H9 (cell line): ENCODE results near the gene FBXL13. TPM values are rescaled to one million over a fixed set of nuclear protein-coding genes. Genes with fewer than 3 reads are reported as not detected.

Source experiments
- DNase-seq: peaks from one replicate; pipeline ENCODE4 v3.0.0-alpha.2; 2017
- H2AFZ ChIP-seq: one replicate; pipeline ENCODE4 v1.6.1; 2013; ENCODE audit warnings: mild to moderate bottlenecking, low read length, control low read depth, moderate library complexity
- H2AK5ac ChIP-seq: 2 replicates; pipeline ENCODE4 v1.6.1; 2013; ENCODE audit warnings: low read length, control low read depth, mixed read lengths; ENCODE audit not compliant: insufficient read length
- H2BK120ac ChIP-seq: one replicate; pipeline ENCODE4 v1.6.1; 2013; ENCODE audit warnings: low read depth, mild to moderate bottlenecking, low read length, control low read depth, inconsistent platforms; ENCODE audit not compliant: poor library complexity, severe bottlenecking
- H2BK12ac ChIP-seq: 2 replicates; pipeline ENCODE4 v1.6.1; 2013; ENCODE audit warnings: low read length, control low read depth, mixed read lengths, low read depth; ENCODE audit not compliant: insufficient read length
- H2BK15ac ChIP-seq: 2 replicates; pipeline ENCODE4 v1.6.1; 2013; ENCODE audit warnings: low read depth, low read length, control low read depth
- H2BK20ac ChIP-seq: one replicate; pipeline ENCODE4 v1.6.1; 2013; ENCODE audit warnings: low read depth, mild to moderate bottlenecking, low read length, control low read depth, inconsistent platforms; ENCODE audit not compliant: poor library complexity, severe bottlenecking
- H2BK5ac ChIP-seq: 2 replicates; pipeline ENCODE4 v1.6.1; 2013; ENCODE audit warnings: low read length, control low read depth, mixed read lengths; ENCODE audit not compliant: insufficient read length
- H3K14ac ChIP-seq: 2 replicates; pipeline ENCODE4 v1.6.1; 2013; ENCODE audit warnings: low read length, control low read depth; ENCODE audit not compliant: insufficient read depth
- H3K18ac ChIP-seq: 2 replicates; pipeline ENCODE4 v1.6.1; 2013; ENCODE audit warnings: low read depth, mild to moderate bottlenecking, mixed read lengths, low read length, control low read depth; ENCODE audit not compliant: insufficient read length
- H3K23ac ChIP-seq: 2 replicates; pipeline ENCODE4 v1.6.1; 2013; ENCODE audit warnings: low read length, control low read depth, mixed read lengths, low read depth; ENCODE audit not compliant: insufficient read length
- H3K23me2 ChIP-seq: 2 replicates; pipeline ENCODE4 v1.6.1; 2013; ENCODE audit warnings: low read depth, mild to moderate bottlenecking, mixed read lengths, low read length, control low read depth; ENCODE audit not compliant: insufficient read length, poor library complexity, severe bottlenecking
- H3K27ac ChIP-seq: 2 replicates; pipeline ENCODE4 v1.5.1; 2013; ENCODE audit warnings: low read length, control low read depth, mixed read lengths, low read depth; ENCODE audit not compliant: insufficient read length
- H3K27me3 ChIP-seq: 2 replicates; pipeline ENCODE4 v1.6.1; 2013; ENCODE audit warnings: low read length, control low read depth, inconsistent platforms; ENCODE audit not compliant: insufficient read depth
- H3K4ac ChIP-seq: 2 replicates; pipeline ENCODE4 v1.6.1; 2013; ENCODE audit warnings: low read depth, mild to moderate bottlenecking, control low read depth, inconsistent platforms, low read length, moderate library complexity
- H3K4me1 ChIP-seq: 2 replicates; pipeline ENCODE4 v1.6.1; 2013; ENCODE audit warnings: low read length, control low read depth, inconsistent platforms; ENCODE audit not compliant: insufficient read depth
- H3K4me2 ChIP-seq: 2 replicates; pipeline ENCODE4 v1.6.1; 2013; ENCODE audit warnings: low read length, control low read depth, mixed read lengths; ENCODE audit not compliant: insufficient read length, insufficient read depth
- H3K56ac ChIP-seq: 2 replicates; pipeline ENCODE4 v1.6.1; 2013; ENCODE audit warnings: low read depth, mild to moderate bottlenecking, mixed read lengths, low read length, control low read depth; ENCODE audit not compliant: insufficient read length
- H3K79me1 ChIP-seq: 2 replicates; pipeline ENCODE4 v1.6.1; 2013; ENCODE audit warnings: low read depth, mild to moderate bottlenecking, moderate library complexity, low read length, control low read depth, inconsistent platforms; ENCODE audit not compliant: insufficient read depth, poor library complexity, severe bottlenecking
- H3K79me2 ChIP-seq: 2 replicates; pipeline ENCODE4 v1.6.1; 2013; ENCODE audit warnings: low read length, control low read depth, inconsistent platforms; ENCODE audit not compliant: insufficient read depth
- H3K9ac ChIP-seq: 2 replicates; pipeline ENCODE4 v1.6.1; 2013; ENCODE audit warnings: low read length, control low read depth, mixed read lengths; ENCODE audit not compliant: insufficient read length; ENCODE audit errors: extremely low read depth
- H3K9me3 ChIP-seq: one replicate; pipeline ENCODE4 v1.6.1; 2013; ENCODE audit warnings: low read depth, low read length, inconsistent platforms; ENCODE audit not compliant: control insufficient read depth
- H3T11ph ChIP-seq: one replicate; pipeline ENCODE4 v1.6.1; 2013; ENCODE audit warnings: mild to moderate bottlenecking, low read length, control low read depth, inconsistent platforms
- H4K20me1 ChIP-seq: one replicate; pipeline ENCODE4 v1.6.1; 2013; ENCODE audit not compliant: control insufficient read depth, insufficient read length, insufficient read depth
- H4K5ac ChIP-seq: 2 replicates; pipeline ENCODE4 v1.6.1; 2013; ENCODE audit warnings: low read depth, mild to moderate bottlenecking, mixed read lengths, low read length, control low read depth; ENCODE audit not compliant: insufficient read length
- H4K8ac ChIP-seq: replicated peaks from 2 replicates; pipeline ENCODE4 v1.6.1; 2013; ENCODE audit warnings: low read length, control low read depth, mixed read lengths, low read depth; ENCODE audit not compliant: insufficient read length
- H4K91ac ChIP-seq: 2 replicates; pipeline ENCODE4 v1.6.1; 2013; ENCODE audit warnings: low read depth, mild to moderate bottlenecking, moderate library complexity, mixed read lengths, low read length, control low read depth; ENCODE audit not compliant: insufficient read length
- H3K27ac Mint-ChIP-seq, 3 experiments: 2 replicates in 2 of 3; 3 replicates in 1 of 3; pipeline ENCODE4 v1.8.0; 2020 to 2021; ENCODE audit warnings: mixed read lengths in 3 of 3, mild to moderate bottlenecking in 1 of 3, moderate library complexity in 1 of 3
- H3K27me3 Mint-ChIP-seq: 2 replicates; pipeline ENCODE4 v1.8.0; 2021; ENCODE audit warnings: low read depth, mild to moderate bottlenecking, moderate library complexity, mixed read lengths
- H3K36me3 Mint-ChIP-seq, 3 experiments: 2 replicates in 2 of 3; 3 replicates in 1 of 3; pipeline ENCODE4 v1.8.0; 2020 to 2021; ENCODE audit warnings: low read depth in 3 of 3, mixed read lengths in 3 of 3; ENCODE audit not compliant: insufficient read depth in 1 of 3
- H3K4me1 Mint-ChIP-seq, 2 experiments: 2 replicates each; pipeline ENCODE4 v1.8.0; 2020; ENCODE audit warnings: mixed read lengths in 2 of 2
- H3K4me3 Mint-ChIP-seq, 2 experiments: 2 replicates in 1 of 2; 3 replicates in 1 of 2; pipeline ENCODE4 v1.8.0; 2020 to 2021; ENCODE audit warnings: mild to moderate bottlenecking in 2 of 2, mixed read lengths in 2 of 2, moderate library complexity in 1 of 2
- H3K9me3 Mint-ChIP-seq, 2 experiments: 2 replicates in 1 of 2; 3 replicates in 1 of 2; pipeline ENCODE4 v1.8.0; 2020; ENCODE audit warnings: mild to moderate bottlenecking in 2 of 2, mixed read lengths in 2 of 2, moderate library complexity in 1 of 2
- WGBS: extraction: QIAGEN DNeasy Blood & Tissue Kit; methylation state at CpG from one replicate; pipeline ENCODE4 v1.1.7; 2013; ENCODE audit warnings: missing lambda C conversion rate, low lambda C conversion rate, mixed read lengths; ENCODE audit not compliant: insufficient read length; ENCODE audit errors: extremely low coverage; 5-methylcytosine and 5-hydroxymethylcytosine counted together
- total RNA-seq: library from RNA; stranded (reverse); gene quantifications from 2 replicates; pipeline ENCODE4 v1.2.1, GENCODE V29; 2021
- TF ChIP-seq, protein P1 (sequence below): fragments of 200-600 bp; sonication (generic); conservative IDR thresholded peaks from 3 replicates; pipeline ENCODE4 v1.8.0; 2021; ENCODE audit warnings: antibody characterized with exemption, mild to moderate bottlenecking

FBXL13 gene
- total RNA-seq, 1 experiment from 2014 or later, result 4.4 TPM

DNA sequence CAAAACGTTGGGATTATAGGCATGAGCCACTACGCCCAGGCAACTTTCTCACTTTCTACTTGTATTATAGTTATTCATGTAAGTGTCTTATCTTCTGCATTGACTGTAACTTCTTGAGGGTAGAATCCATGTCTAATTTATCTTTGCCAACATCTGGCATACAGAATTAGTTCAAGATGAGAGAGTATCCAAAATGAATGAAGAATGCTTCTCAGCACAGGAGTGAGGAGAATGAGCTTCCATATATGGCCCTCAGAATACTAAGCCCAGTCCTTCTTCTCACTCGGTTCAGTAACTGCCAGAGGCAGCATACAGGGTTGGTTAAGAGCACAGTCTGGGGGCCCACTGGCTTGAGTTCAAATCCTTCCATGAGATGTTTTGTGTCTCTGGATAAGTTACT, 236.8 kb downstream of the FBXL13 start:
- Histone ChIP-seq H3K27ac (no peak overlapping the region), H3K27me3 (no peaks in the 10 kb centered on the region), H3K14ac (no peak overlapping the region), H2BK12ac (no peak overlapping the region), H4K5ac (no peak overlapping the region), H3K4ac (no peak overlapping the region), H3K23me2 (no peaks in the 10 kb centered on the region), H2BK120ac (no peak overlapping the region), H2AFZ (no peak overlapping the region), H3K56ac (no peak overlapping the region), H3K79me2 (no peaks in the 10 kb centered on the region), H3K23ac (no peak overlapping the region), H3T11ph (no peak overlapping the region), H2BK15ac (no peak overlapping the region), H2BK20ac (no peak overlapping the region), H3K79me1 (no peaks in the 10 kb centered on the region), H3K9ac (no peak overlapping the region), H3K9me3 (no peaks in the 10 kb centered on the region), H4K91ac (no peak overlapping the region), H3K18ac (no peak overlapping the region), H3K4me1 (no peaks in the 10 kb centered on the region), H4K20me1 (no peaks in the 10 kb centered on the region), H3K4me2 (no peak overlapping the region), H2BK5ac (no peak overlapping the region), H2AK5ac (no peak overlapping the region), H4K8ac (no peak overlapping the region)
- TF ChIP-seq, protein P1, sequence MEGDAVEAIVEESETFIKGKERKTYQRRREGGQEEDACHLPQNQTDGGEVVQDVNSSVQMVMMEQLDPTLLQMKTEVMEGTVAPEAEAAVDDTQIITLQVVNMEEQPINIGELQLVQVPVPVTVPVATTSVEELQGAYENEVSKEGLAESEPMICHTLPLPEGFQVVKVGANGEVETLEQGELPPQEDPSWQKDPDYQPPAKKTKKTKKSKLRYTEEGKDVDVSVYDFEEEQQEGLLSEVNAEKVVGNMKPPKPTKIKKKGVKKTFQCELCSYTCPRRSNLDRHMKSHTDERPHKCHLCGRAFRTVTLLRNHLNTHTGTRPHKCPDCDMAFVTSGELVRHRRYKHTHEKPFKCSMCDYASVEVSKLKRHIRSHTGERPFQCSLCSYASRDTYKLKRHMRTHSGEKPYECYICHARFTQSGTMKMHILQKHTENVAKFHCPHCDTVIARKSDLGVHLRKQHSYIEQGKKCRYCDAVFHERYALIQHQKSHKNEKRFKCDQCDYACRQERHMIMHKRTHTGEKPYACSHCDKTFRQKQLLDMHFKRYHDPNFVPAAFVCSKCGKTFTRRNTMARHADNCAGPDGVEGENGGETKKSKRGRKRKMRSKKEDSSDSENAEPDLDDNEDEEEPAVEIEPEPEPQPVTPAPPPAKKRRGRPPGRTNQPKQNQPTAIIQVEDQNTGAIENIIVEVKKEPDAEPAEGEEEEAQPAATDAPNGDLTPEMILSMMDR, result no peak
- no peaks in the 10 kb centered on the region for H3K27me3 Mint-ChIP-seq
- H3K36me3 Mint-ChIP-seq, result no peaks in the 10 kb centered on the region
- H3K4me3 Mint-ChIP-seq, result no peak overlapping the region
- DNase-seq, result no peak
- H3K9me3 Mint-ChIP-seq, result no peaks in the 10 kb centered on the region
- WGBS, result no CpG with 5 or more reads among the region's 3 CpGs
- H3K4me1 Mint-ChIP-seq, result no peaks in the 10 kb centered on the region
- no peak overlapping the region for H3K27ac Mint-ChIP-seq
